ENCODE measurements around the gene MRPL22. TPM values are rescaled to one million over a fixed set of nuclear protein-coding genes. Genes with fewer than 3 reads are reported as not detected.
A peak's percentile ranks its signal among the peaks of the same experiment; 100 is the strongest.

Gene MRPL22
- total and polyA plus RNA-seq, 4 donors, result 12.5 to 57.3 (median 20.9) TPM

DNA sequence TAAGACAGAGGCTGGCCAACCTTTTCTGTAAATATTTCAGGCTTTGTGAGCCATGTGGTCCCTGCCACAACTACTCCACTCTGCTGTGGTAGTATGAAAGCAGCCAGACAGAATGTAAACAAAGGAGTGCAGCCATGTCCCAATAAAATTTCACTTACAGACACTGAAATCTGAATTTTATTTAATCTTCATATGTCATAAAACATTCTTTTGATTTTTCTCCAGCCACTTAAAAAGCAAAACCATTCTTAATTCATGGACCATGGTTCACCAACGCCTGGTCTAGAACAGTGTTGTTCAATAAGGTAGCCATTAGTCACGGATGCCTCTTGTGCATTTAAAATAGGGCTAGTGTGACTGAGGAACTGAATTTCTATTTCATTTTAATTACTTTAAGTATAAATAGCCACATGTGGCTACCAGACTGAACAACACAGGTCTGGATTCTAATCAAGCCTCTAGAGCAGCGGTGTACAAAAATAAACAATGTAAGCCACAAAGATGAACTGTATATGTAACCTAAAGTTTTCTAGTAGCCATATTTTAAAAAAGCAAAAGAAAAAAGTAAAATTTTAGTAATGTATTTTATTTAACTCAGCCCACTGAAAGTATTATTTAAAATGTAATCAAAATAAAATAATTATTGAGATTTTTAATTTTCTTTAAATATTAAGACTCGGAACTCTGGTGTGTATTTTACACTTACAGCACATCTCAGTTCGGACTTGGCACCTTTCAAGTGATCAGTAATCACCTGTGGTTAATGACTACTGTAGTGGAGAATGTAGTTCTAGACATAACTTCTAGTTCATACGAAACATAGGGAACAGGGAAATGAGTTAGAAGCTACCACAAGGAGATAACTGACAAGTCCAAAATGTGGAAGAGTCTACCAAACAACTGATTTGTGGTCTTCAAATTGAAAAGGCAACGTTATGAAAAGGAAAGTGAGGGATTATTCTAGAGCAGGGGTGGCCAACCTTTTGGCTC is 17.1 kb upstream of the MRPL22 start:
- Histone ChIP-seq H3K9me3 (ENCODE audit: control insufficient read depth in 4 of 4, low read length in 3 of 4) (no peaks in the 10 kb centered on the region), H3K9ac (ENCODE audit: low read depth in 1 of 2, low read length in 2 of 2) (no peak overlapping the region), H3K27me3 (ENCODE audit: control insufficient read depth in 4 of 4, insufficient read depth in 4 of 4, low read length in 3 of 4) (no peaks in the 10 kb centered on the region), H3K4me1 (ENCODE audit: control insufficient read depth in 4 of 4, insufficient read depth in 4 of 4, low read length in 3 of 4) (no peaks in the 10 kb centered on the region), H3K36me3 (ENCODE audit: control insufficient read depth in 4 of 4, insufficient read depth in 3 of 4, low read depth in 1 of 4, low read length in 3 of 4) (peaks cover 5 to 67% (median 48%) of the 10 kb centered on the region in 4 donors), H3K4me3 (ENCODE audit: low read depth in 1 of 3, low read length in 3 of 3) (no peak overlapping the region), H3K27ac (ENCODE audit: low read depth in 1 of 2, low read length in 2 of 2) (no peak overlapping the region)
- TF ChIP-seq SP1 (IDR thresholded peaks at IDR 0.05) (no peak), RAD21 (IDR thresholded peaks at IDR 0.05) (no peak), JUND (IDR thresholded peaks at IDR 0.05) (no peak)
- DNase-seq (ENCODE audit: low spot score), result no peak
- WGBS, result 96% methylated on average over 7 of the region's 7 CpGs

DNA sequence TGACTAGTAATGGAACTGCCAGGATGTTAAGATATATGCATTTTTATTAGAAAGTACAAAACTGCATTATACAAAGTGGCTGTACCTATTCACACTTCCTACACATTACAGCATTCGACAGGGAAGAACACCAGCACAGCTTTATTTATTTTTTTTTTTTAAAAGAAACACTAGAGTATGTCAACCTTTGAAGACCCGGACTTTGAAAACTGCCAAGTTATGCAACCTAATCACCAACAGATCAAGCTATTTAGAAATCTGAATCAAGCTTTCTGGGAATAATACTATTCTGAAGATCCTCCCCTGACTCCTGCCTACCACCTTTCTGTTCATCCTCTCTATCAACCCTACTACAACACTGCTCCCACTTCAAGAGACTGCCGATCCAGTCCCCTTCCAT is 7.3 kb upstream of the MRPL22 start:
- no peak overlapping the region for H3K4me3 ChIP-seq (ENCODE audit: low read depth in 1 of 3, low read length in 3 of 3)
- peak overlapping the region; percentile 22 to 66 for H3K27ac ChIP-seq (ENCODE audit: low read depth in 1 of 2, low read length in 2 of 2)
- WGBS, result 57% methylated on average over 3 of the region's 3 CpGs
- peaks cover 0 to 18% (median 6%) of the 10 kb centered on the region in 4 donors for H3K36me3 ChIP-seq (ENCODE audit: control insufficient read depth in 4 of 4, insufficient read depth in 3 of 4, low read depth in 1 of 4, low read length in 3 of 4)
- no peaks in the 10 kb centered on the region for H3K9me3 ChIP-seq (ENCODE audit: control insufficient read depth in 4 of 4, low read length in 3 of 4)
- H3K27me3 ChIP-seq (ENCODE audit: control insufficient read depth in 4 of 4, insufficient read depth in 4 of 4, low read length in 3 of 4), result no peaks in the 10 kb centered on the region
- H3K9ac ChIP-seq (ENCODE audit: low read depth in 1 of 2, low read length in 2 of 2), result no peak overlapping the region
- peak in 1 of 2 donors; percentile 7 for TF ChIP-seq RAD21 (IDR thresholded peaks at IDR 0.05)
- no peak for TF ChIP-seq YY1 (IDR thresholded peaks at IDR 0.05)
- TF ChIP-seq SP1 (IDR thresholded peaks at IDR 0.05), result peak; percentile 26
- TF ChIP-seq NR2F2 (IDR thresholded peaks at IDR 0.05), result no peak
- TF ChIP-seq, protein P1, sequence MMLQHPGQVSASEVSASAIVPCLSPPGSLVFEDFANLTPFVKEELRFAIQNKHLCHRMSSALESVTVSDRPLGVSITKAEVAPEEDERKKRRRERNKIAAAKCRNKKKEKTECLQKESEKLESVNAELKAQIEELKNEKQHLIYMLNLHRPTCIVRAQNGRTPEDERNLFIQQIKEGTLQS (IDR thresholded peaks at IDR 0.05), result no peak
- TF ChIP-seq, protein P2, sequence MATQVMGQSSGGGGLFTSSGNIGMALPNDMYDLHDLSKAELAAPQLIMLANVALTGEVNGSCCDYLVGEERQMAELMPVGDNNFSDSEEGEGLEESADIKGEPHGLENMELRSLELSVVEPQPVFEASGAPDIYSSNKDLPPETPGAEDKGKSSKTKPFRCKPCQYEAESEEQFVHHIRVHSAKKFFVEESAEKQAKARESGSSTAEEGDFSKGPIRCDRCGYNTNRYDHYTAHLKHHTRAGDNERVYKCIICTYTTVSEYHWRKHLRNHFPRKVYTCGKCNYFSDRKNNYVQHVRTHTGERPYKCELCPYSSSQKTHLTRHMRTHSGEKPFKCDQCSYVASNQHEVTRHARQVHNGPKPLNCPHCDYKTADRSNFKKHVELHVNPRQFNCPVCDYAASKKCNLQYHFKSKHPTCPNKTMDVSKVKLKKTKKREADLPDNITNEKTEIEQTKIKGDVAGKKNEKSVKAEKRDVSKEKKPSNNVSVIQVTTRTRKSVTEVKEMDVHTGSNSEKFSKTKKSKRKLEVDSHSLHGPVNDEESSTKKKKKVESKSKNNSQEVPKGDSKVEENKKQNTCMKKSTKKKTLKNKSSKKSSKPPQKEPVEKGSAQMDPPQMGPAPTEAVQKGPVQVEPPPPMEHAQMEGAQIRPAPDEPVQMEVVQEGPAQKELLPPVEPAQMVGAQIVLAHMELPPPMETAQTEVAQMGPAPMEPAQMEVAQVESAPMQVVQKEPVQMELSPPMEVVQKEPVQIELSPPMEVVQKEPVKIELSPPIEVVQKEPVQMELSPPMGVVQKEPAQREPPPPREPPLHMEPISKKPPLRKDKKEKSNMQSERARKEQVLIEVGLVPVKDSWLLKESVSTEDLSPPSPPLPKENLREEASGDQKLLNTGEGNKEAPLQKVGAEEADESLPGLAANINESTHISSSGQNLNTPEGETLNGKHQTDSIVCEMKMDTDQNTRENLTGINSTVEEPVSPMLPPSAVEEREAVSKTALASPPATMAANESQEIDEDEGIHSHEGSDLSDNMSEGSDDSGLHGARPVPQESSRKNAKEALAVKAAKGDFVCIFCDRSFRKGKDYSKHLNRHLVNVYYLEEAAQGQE (IDR thresholded peaks at IDR 0.05), result no peak
- TF ChIP-seq, protein P3, sequence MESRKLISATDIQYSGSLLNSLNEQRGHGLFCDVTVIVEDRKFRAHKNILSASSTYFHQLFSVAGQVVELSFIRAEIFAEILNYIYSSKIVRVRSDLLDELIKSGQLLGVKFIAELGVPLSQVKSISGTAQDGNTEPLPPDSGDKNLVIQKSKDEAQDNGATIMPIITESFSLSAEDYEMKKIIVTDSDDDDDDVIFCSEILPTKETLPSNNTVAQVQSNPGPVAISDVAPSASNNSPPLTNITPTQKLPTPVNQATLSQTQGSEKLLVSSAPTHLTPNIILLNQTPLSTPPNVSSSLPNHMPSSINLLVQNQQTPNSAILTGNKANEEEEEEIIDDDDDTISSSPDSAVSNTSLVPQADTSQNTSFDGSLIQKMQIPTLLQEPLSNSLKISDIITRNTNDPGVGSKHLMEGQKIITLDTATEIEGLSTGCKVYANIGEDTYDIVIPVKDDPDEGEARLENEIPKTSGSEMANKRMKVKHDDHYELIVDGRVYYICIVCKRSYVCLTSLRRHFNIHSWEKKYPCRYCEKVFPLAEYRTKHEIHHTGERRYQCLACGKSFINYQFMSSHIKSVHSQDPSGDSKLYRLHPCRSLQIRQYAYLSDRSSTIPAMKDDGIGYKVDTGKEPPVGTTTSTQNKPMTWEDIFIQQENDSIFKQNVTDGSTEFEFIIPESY (IDR thresholded peaks at IDR 0.05), result no peak
- no peak for TF ChIP-seq CTCF (IDR thresholded peaks at IDR 0.05; ENCODE audit: low read depth, low read length, missing input control)
- peak; percentile 70 to 73 for TF ChIP-seq HNF4A (conservative IDR thresholded peaks at IDR 0.05)
- TF ChIP-seq JUND (IDR thresholded peaks at IDR 0.05), result peak in 1 of 2 donors; percentile 27
- peak; percentile 19 for TF ChIP-seq FOXA2 (IDR thresholded peaks at IDR 0.05)
- peak in 1 of 2 donors; percentile 29 for TF ChIP-seq EGR1 (IDR thresholded peaks at IDR 0.05; ENCODE audit: low read depth in 2 of 2)
- no peak for TF ChIP-seq GABPA (IDR thresholded peaks at IDR 0.05 in 1 of 2, conservative IDR thresholded peaks at IDR 0.05 in 1 of 2)
- TF ChIP-seq TAF1 (conservative IDR thresholded peaks at IDR 0.05), result no peak
- TF ChIP-seq HNF4G (IDR thresholded peaks at IDR 0.05), result no peak
- TF ChIP-seq RXRA (IDR thresholded peaks at IDR 0.05), result peak; percentile 45 to 55
- TF ChIP-seq, protein P4, sequence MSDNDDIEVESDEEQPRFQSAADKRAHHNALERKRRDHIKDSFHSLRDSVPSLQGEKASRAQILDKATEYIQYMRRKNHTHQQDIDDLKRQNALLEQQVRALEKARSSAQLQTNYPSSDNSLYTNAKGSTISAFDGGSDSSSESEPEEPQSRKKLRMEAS (IDR thresholded peaks at IDR 0.05), result no peak
- peaks cover 5 to 23% (median 21%) of the 10 kb centered on the region in 4 donors for H3K4me1 ChIP-seq (ENCODE audit: control insufficient read depth in 4 of 4, insufficient read depth in 4 of 4, low read length in 3 of 4)
- no peak for DNase-seq (ENCODE audit: low spot score)

All from liver (tissue), 9 donors.